CD14-positive monocyte (primary cell): ENCODE data around the gene GINS2. TPM values are rescaled to one million over a fixed set of nuclear protein-coding genes. Genes with fewer than 3 reads are reported as not detected.

Experiments used
- DNase-seq, 3 donors: peaks; one replicate each; pipeline ENCODE4 v3.0.0-alpha.2; 2011 to 2022
- H2AFZ ChIP-seq: 2 replicates; pipeline ENCODE4 v1.6.0; 2012; ENCODE audit warnings: mild to moderate bottlenecking, low read depth, low read length, inconsistent platforms; ENCODE audit not compliant: insufficient read depth, poor library complexity, severe bottlenecking
- H3K27ac ChIP-seq, 2 donors: 1 replicate in 1 of 2; 2 replicates in 1 of 2; pipeline ENCODE4 v1.5.1; 2012 to 2013; ENCODE audit warnings: low read length in 2 of 2, control low read depth in 1 of 2, inconsistent platforms in 1 of 2, low read depth in 1 of 2, mild to moderate bottlenecking in 1 of 2
- H3K27me3 ChIP-seq, 2 donors: one replicate each; pipeline versions ENCODE4 v1.6.0 to v1.6.1; 2011 to 2013; ENCODE audit warnings: low read length in 2 of 2; ENCODE audit not compliant: control insufficient read depth in 2 of 2, insufficient read depth in 2 of 2
- H3K36me3 ChIP-seq, 2 donors: replicated peaks in 1 of 2; 1 replicate in 1 of 2; 2 replicates in 1 of 2; pipeline versions ENCODE4 v1.5.1 to v1.6.1; 2012 to 2013; ENCODE audit warnings: low read length in 2 of 2, control low read depth in 1 of 2, inconsistent platforms in 1 of 2, mild to moderate bottlenecking in 1 of 2; ENCODE audit not compliant: insufficient read depth in 2 of 2, control insufficient read depth in 1 of 2
- H3K4me1 ChIP-seq, 2 donors: 1 replicate in 1 of 2; 2 replicates in 1 of 2; pipeline versions ENCODE4 v1.5.1 to v1.6.1; 2012 to 2013; ENCODE audit warnings: low read length in 2 of 2, control low read depth in 1 of 2, inconsistent platforms in 1 of 2, mild to moderate bottlenecking in 1 of 2, moderate library complexity in 1 of 2; ENCODE audit not compliant: insufficient read depth in 2 of 2, control insufficient read depth in 1 of 2
- H3K4me2 ChIP-seq: replicated peaks from 2 replicates; pipeline ENCODE3; 2012; ENCODE audit warnings: low read length, moderate library complexity, mild to moderate bottlenecking; ENCODE audit not compliant: poor library complexity, severe bottlenecking; ENCODE audit errors: extremely low read depth
- H3K4me3 ChIP-seq, 3 experiments: fragments of 200-600 bp in 1 of 3; sonication (generic) in 1 of 3; replicated peaks in 1 of 3; 1 replicate in 2 of 3; 2 replicates in 1 of 3; pipeline ENCODE4 v1.5.1; 2011 to 2013; ENCODE audit warnings: low read length in 3 of 3, mild to moderate bottlenecking in 3 of 3, control low read depth in 2 of 3, low read depth in 2 of 3, inconsistent platforms in 1 of 3, moderate library complexity in 1 of 3
- H3K79me2 ChIP-seq: 2 replicates; pipeline ENCODE4 v1.6.0; 2012; ENCODE audit warnings: mild to moderate bottlenecking, control low read depth, inconsistent platforms, low read length, moderate library complexity; ENCODE audit not compliant: insufficient read depth
- H3K9ac ChIP-seq: 2 replicates; pipeline ENCODE4 v1.6.0; 2017; ENCODE audit warnings: low read length, mild to moderate bottlenecking; ENCODE audit not compliant: insufficient read depth, poor library complexity, severe bottlenecking
- H3K9me3 ChIP-seq, 2 donors: replicated peaks in 1 of 2; 1 replicate in 1 of 2; 2 replicates in 1 of 2; pipeline versions ENCODE4 v1.5.1 to v1.6.1; 2012 to 2013; ENCODE audit warnings: low read length in 2 of 2, control low read depth in 1 of 2; ENCODE audit not compliant: control insufficient read depth in 1 of 2, insufficient read depth in 1 of 2
- H4K20me1 ChIP-seq: 2 replicates; pipeline ENCODE4 v1.6.0; 2012; ENCODE audit warnings: mild to moderate bottlenecking, low read length, control low read depth, moderate library complexity; ENCODE audit not compliant: insufficient read depth
- H3K27ac Mint-ChIP-seq, 7 donors: one replicate each; pipeline ENCODE4 v1.8.0; 2020; ENCODE audit warnings: mild to moderate bottlenecking in 7 of 7, mixed read lengths in 7 of 7, moderate library complexity in 6 of 7, inconsistent platforms in 2 of 7
- H3K27me3 Mint-ChIP-seq, 3 donors: one replicate each; pipeline ENCODE4 v1.8.0; 2021 to 2022; ENCODE audit warnings: low read depth in 3 of 3, mild to moderate bottlenecking in 3 of 3, mixed read lengths in 3 of 3, moderate library complexity in 3 of 3, inconsistent platforms in 1 of 3
- H3K36me3 Mint-ChIP-seq, 2 donors: one replicate each; pipeline ENCODE4 v1.8.0; 2020; ENCODE audit warnings: mixed read lengths in 2 of 2, inconsistent platforms in 1 of 2, mild to moderate bottlenecking in 1 of 2
- H3K4me1 Mint-ChIP-seq: one replicate; pipeline ENCODE4 v1.8.0; 2020; ENCODE audit warnings: mild to moderate bottlenecking, mixed read lengths
- H3K4me3 Mint-ChIP-seq, 2 donors: one replicate each; pipeline ENCODE4 v1.8.0; 2020; ENCODE audit warnings: mild to moderate bottlenecking in 2 of 2, mixed read lengths in 2 of 2, moderate library complexity in 1 of 2
- H3K9me3 Mint-ChIP-seq, 7 donors: one replicate each; pipeline ENCODE4 v1.8.0; 2020 to 2022; ENCODE audit warnings: mixed read lengths in 7 of 7, mild to moderate bottlenecking in 6 of 7, moderate library complexity in 6 of 7, inconsistent platforms in 2 of 7
- CTCF ChIP-seq: fragments of 200-600 bp; IDR thresholded peaks from one replicate; pipeline ENCODE4 v1.8.0; 2022; ENCODE audit warnings: antibody characterized with exemption, mild to moderate bottlenecking
- WGBS: methylation state at CpG from one replicate; pipeline ENCODE4 v1.1.5; 2013; ENCODE audit warnings: missing lambda C conversion rate; ENCODE audit not compliant: insufficient coverage; 5-methylcytosine and 5-hydroxymethylcytosine counted together
- intact Hi-C, 2 donors: fragments of 100-400 bp; cut with micrococcal nuclease; formaldehyde crosslinking; loops; one replicate each; pipeline versions ENCODE4 v1.15.0 to v1.15.1; 2023
- polyA plus RNA-seq, 3 donors: library from polyadenylated mRNA; depleted of rRNA in 1 of 3; unstranded in 2 of 3; stranded (reverse) in 1 of 3; fragments of 300-500 nt in 2 of 3; fragments of >200 nt in 1 of 3; fragmentation: Illumina TruSeq in 2 of 3; gene quantifications; 1 replicate in 2 of 3; 2 replicates in 1 of 3; pipeline ENCODE4 v1.2.3, GENCODE V29; 2012 to 2021

Gene GINS2
- polyA plus RNA-seq, 3 donors, result 0.13 to 0.28 TPM; not detected in 1

- 85% methylated on average over 22 of the region's 24 CpGs for WGBS
- H3K4me3 ChIP-seq, result no peak overlapping the region
- no peak overlapping the region for H3K9ac ChIP-seq
- H3K4me1 ChIP-seq, result peaks cover 31 to 32% of the 10 kb centered on the region in 2 donors
- H3K27ac ChIP-seq, result peak overlapping the region in 1 of 2 donors; percentile 36
- intact Hi-C loops, result no loop called here
- peaks cover 0 to 1% (median 0%) of the 10 kb centered on the region in 7 donors for H3K9me3 Mint-ChIP-seq
- peaks cover 34% of the 10 kb centered on the region for H3K4me1 Mint-ChIP-seq
- H3K27me3 Mint-ChIP-seq, result no peaks in the 10 kb centered on the region
- H3K9me3 ChIP-seq, result no peaks in the 10 kb centered on the region
- peaks cover 8 to 48% of the 10 kb centered on the region in 2 donors for H3K36me3 Mint-ChIP-seq
- H3K27me3 ChIP-seq, result no peaks in the 10 kb centered on the region
- DNase-seq, result no peak
- no peak for TF ChIP-seq CTCF
- H3K36me3 ChIP-seq, result peaks cover 10 to 37% of the 10 kb centered on the region in 2 donors
- peaks cover 100% of the 10 kb centered on the region for H4K20me1 ChIP-seq
- H3K4me3 Mint-ChIP-seq, result peak overlapping the region in 1 of 2 donors; percentile 2
- H3K4me2 ChIP-seq, result no peak overlapping the region
- peaks cover 88% of the 10 kb centered on the region for H3K79me2 ChIP-seq
- no peak overlapping the region for H2AFZ ChIP-seq
- peak overlapping the region in 1 of 7 donors; percentile 8 for H3K27ac Mint-ChIP-seq
Observed at GRCh38 chr16:85641305-85641704, 47.4 kb downstream of the GINS2 start.

- peaks cover 0 to 1% (median 0%) of the 10 kb centered on the region in 7 donors for H3K9me3 Mint-ChIP-seq
Observed at GRCh38 chr16:85640585-85640984, 48.2 kb downstream of the GINS2 start.

More at GRCh38 chr16:85640585-85640984, 48.2 kb downstream of the GINS2 start:
- intact Hi-C loops, result no loop called here
- no peak for TF ChIP-seq CTCF
- H3K36me3 Mint-ChIP-seq, result peaks cover 8 to 45% of the 10 kb centered on the region in 2 donors
- peaks cover 31 to 32% of the 10 kb centered on the region in 2 donors for H3K4me1 ChIP-seq
- no peak overlapping the region for H3K4me3 Mint-ChIP-seq
- peaks cover 100% of the 10 kb centered on the region for H4K20me1 ChIP-seq
- H3K9me3 ChIP-seq, result no peaks in the 10 kb centered on the region
- H2AFZ ChIP-seq, result no peak overlapping the region
- peaks cover 89% of the 10 kb centered on the region for H3K79me2 ChIP-seq
- H3K4me1 Mint-ChIP-seq, result peaks cover 34% of the 10 kb centered on the region
- no peaks in the 10 kb centered on the region for H3K27me3 Mint-ChIP-seq
- WGBS, result 94% methylated on average over 28 of the region's 31 CpGs
- no peak overlapping the region for H3K4me2 ChIP-seq
- H3K4me3 ChIP-seq, result no peak overlapping the region
- peaks cover 15 to 32% of the 10 kb centered on the region in 2 donors for H3K36me3 ChIP-seq
- H3K9ac ChIP-seq, result no peak overlapping the region
- no peak overlapping the region for H3K27ac Mint-ChIP-seq
- no peak for DNase-seq
- H3K27me3 ChIP-seq, result no peaks in the 10 kb centered on the region
- H3K27ac ChIP-seq, result no peak overlapping the region
